ENCODE measurements around the gene IFI16. TPM values are rescaled to one million over a fixed set of nuclear protein-coding genes. Genes with fewer than 3 reads are reported as not detected.

IFI16 gene
- total and polyA plus RNA-seq, 2 of the 13 experiments (the other 11 are each of a cell fraction or from before 2014, with no cell fraction given): not detected

- Histone ChIP-seq H3K27ac (ENCODE audit: extremely low read length, insufficient read depth, low read length) (no peak overlapping the region), H3K79me2 (ENCODE audit: insufficient read depth, low read length) (no peaks in the 10 kb centered on the region), H3K27me3 (ENCODE audit: control insufficient read depth in 1 of 2, insufficient read depth in 2 of 2, low read length in 2 of 2) (no peaks in the 10 kb centered on the region), H3K4me3 (replicated peaks in 1 of 3; ENCODE audit: insufficient read depth in 1 of 3, low read depth in 2 of 3, low read length in 3 of 3) (no peak overlapping the region), H3K9ac (ENCODE audit: insufficient read depth, low read depth, low read length) (no peak overlapping the region), H3K9me3 (ENCODE audit: low read length) (peaks cover 8% of the 10 kb centered on the region), H4K20me1 (ENCODE audit: insufficient read depth, low read length) (no peaks in the 10 kb centered on the region), H2AFZ (ENCODE audit: low read length) (no peak overlapping the region), H3K4me2 (ENCODE audit: low read depth, low read length) (no peak overlapping the region), H3K4me1 (ENCODE audit: insufficient read depth, low read length) (no peaks in the 10 kb centered on the region), H3K36me3 (replicated peaks in 1 of 2; ENCODE audit: control insufficient read depth in 1 of 2, insufficient read depth in 2 of 2, low read length in 2 of 2) (no peaks in the 10 kb centered on the region)
- POLR2A ChIA-PET: no interaction called here
- no TSS peak for BruUV-seq (replicated peaks)
- no peak for ATAC-seq
- WGBS (ENCODE audit: low lambda C conversion rate): 9% methylated on average over 6 of the region's 6 CpGs
- intact Hi-C loops (cut with micrococcal nuclease; ENCODE audit: unreplicated experiment) (loop anchor here (2.0 to 10.0 kb wide), 2 partner anchors 491 to 1033 kb away; no protein-coding TSS in a partner anchor), in situ Hi-C loops (cut with HindIII; ENCODE audit: extremely low pct_ligation_motif_present, low pct_unique_long_range_greater_than_20kb) (no loop called here)
- FAIRE-seq: no peak
- no peak for DNase-seq (ENCODE audit: low spot score)
- CTCF ChIA-PET (ENCODE audit: low intra/inter-chr PET ratio, low total read pairs): interaction anchor here (1.4 kb wide), 1 partner anchor 492 kb away, joined by 3 read pairs; no protein-coding TSS in a partner anchor
- no peak for TF ChIP-seq ZZZ3 (CRISPR knock-in tag; IDR thresholded peaks at IDR 0.05; ENCODE audit: borderline replicate concordance)
- TF ChIP-seq HOXA5 (CRISPR knock-in tag; IDR thresholded peaks at IDR 0.05): no peak
- no peak for TF ChIP-seq POLR2AphosphoS5 (IDR thresholded peaks at IDR 0.05; ENCODE audit: low read depth, low read length)
- TF ChIP-seq CBX5 (CRISPR knock-in tag; IDR thresholded peaks at IDR 0.05; ENCODE audit: borderline replicate concordance): no peak
- no peak for TF ChIP-seq TBL1XR1 (IDR thresholded peaks at IDR 0.05; ENCODE audit: borderline replicate concordance, low read length, partially characterized antibody)
- TF ChIP-seq, protein P1, sequence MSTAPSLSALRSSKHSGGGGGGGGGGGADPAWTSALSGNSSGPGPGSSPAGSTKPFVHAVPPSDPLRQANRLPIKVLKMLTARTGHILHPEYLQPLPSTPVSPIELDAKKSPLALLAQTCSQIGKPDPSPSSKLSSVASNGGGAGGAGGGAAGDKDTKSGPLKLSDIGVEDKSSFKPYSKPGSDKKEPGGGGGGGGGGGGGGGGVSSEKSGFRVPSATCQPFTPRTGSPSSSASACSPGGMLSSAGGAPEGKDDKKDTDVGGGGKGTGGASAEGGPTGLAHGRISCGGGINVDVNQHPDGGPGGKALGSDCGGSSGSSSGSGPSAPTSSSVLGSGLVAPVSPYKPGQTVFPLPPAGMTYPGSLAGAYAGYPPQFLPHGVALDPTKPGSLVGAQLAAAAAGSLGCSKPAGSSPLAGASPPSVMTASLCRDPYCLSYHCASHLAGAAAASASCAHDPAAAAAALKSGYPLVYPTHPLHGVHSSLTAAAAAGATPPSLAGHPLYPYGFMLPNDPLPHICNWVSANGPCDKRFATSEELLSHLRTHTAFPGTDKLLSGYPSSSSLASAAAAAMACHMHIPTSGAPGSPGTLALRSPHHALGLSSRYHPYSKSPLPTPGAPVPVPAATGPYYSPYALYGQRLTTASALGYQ (CRISPR knock-in tag; IDR thresholded peaks at IDR 0.05): no peak
- TF ChIP-seq ZNF724P (CRISPR knock-in tag; IDR thresholded peaks at IDR 0.05; ENCODE audit: borderline replicate concordance): no peak
- no peak for TF ChIP-seq PHF20 (CRISPR knock-in tag; IDR thresholded peaks at IDR 0.05)
- TF ChIP-seq ISL2 (CRISPR knock-in tag; IDR thresholded peaks at IDR 0.05): no peak
- no peak for TF ChIP-seq SP1 (IDR thresholded peaks at IDR 0.05)
- TF ChIP-seq SP1 (CRISPR knock-in tag; IDR thresholded peaks at IDR 0.05): no peak
- no peak for TF ChIP-seq SMARCC2 (IDR thresholded peaks at IDR 0.05)
- no peak for TF ChIP-seq ZNF136 (CRISPR knock-in tag; IDR thresholded peaks at IDR 0.05; ENCODE audit: low read depth)
- no peak for TF ChIP-seq ZFX (CRISPR knock-in tag; IDR thresholded peaks at IDR 0.05; ENCODE audit: low read depth)
- TF ChIP-seq ZNF383 (CRISPR knock-in tag; IDR thresholded peaks at IDR 0.05; ENCODE audit: borderline replicate concordance): no peak
- no peak for TF ChIP-seq JUND (CRISPR knock-in tag; IDR thresholded peaks at IDR 0.05)
- no peak for TF ChIP-seq ZC3H13 (CRISPR knock-in tag; IDR thresholded peaks at IDR 0.05)
- no peak for TF ChIP-seq NRL (CRISPR knock-in tag; IDR thresholded peaks at IDR 0.05; ENCODE audit: borderline replicate concordance)
These were observed 11.5 kb upstream of the IFI16 start for GRCh38 chr1:158998037-158998780.

All from HepG2 (cell line).